Spleen (tissue), 11 donors: ENCODE measurements around the gene PRG3. TPM values are rescaled to one million over a fixed set of nuclear protein-coding genes. Genes with fewer than 3 reads are reported as not detected.

Experiments used
- DNase-seq: peaks from one replicate; pipeline ENCODE4 v3.0.0-alpha.2; 2020
- H3K27ac ChIP-seq, 8 donors: fragments of 200-600 bp; sonication (generic) in 7 of 8; 1 replicate in 4 of 8; 2 replicates in 4 of 8; pipeline versions ENCODE4 v1.5.0 to v1.8.0; 2016 to 2021; ENCODE audit warnings: inconsistent platforms in 4 of 8, mild to moderate bottlenecking in 4 of 8, moderate library complexity in 1 of 8
- H3K27me3 ChIP-seq, 7 donors: fragments of 200-600 bp; sonication (generic) in 6 of 7; replicated peaks in 1 of 7; 1 replicate in 4 of 7; 2 replicates in 3 of 7; pipeline versions ENCODE4 v1.5.0 to v1.8.0; 2016 to 2021; ENCODE audit warnings: inconsistent platforms in 3 of 7, mild to moderate bottlenecking in 1 of 7
- H3K36me3 ChIP-seq, 6 donors: fragments of 200-600 bp; sonication (generic) in 5 of 6; 1 replicate in 4 of 6; 2 replicates in 2 of 6; pipeline versions ENCODE4 v1.5.0 to v1.8.0; 2016 to 2021; ENCODE audit warnings: inconsistent platforms in 2 of 6
- H3K4me1 ChIP-seq, 6 donors: fragments of 200-600 bp; sonication (generic) in 5 of 6; 1 replicate in 3 of 6; 2 replicates in 3 of 6; pipeline versions ENCODE4 v1.5.0 to v1.8.0; 2016 to 2021; ENCODE audit warnings: inconsistent platforms in 3 of 6
- H3K4me3 ChIP-seq, 8 donors: fragments of 200-600 bp; sonication (generic) in 7 of 8; 1 replicate in 4 of 8; 2 replicates in 4 of 8; pipeline versions ENCODE4 v1.5.0 to v1.8.0; 2016 to 2021; ENCODE audit warnings: inconsistent platforms in 4 of 8, mild to moderate bottlenecking in 4 of 8, moderate library complexity in 2 of 8
- H3K9me3 ChIP-seq, 8 donors: fragments of 200-600 bp; sonication (generic) in 7 of 8; 1 replicate in 4 of 8; 2 replicates in 4 of 8; pipeline versions ENCODE4 v1.5.0 to v1.8.0; 2016 to 2021; ENCODE audit warnings: inconsistent platforms in 4 of 8
- CTCF ChIP-seq, 11 experiments: fragments of 200-600 bp in 7 of 11; fragments of 450-650 bp in 4 of 11; sonication (generic) in 4 of 11; IDR thresholded peaks in 8 of 11; conservative IDR thresholded peaks in 3 of 11; 1 replicate in 7 of 11; 2 replicates in 4 of 11; pipeline versions ENCODE4 v1.4.0 to v1.8.0; 2016 to 2021; ENCODE audit warnings: antibody characterized with exemption in 11 of 11, inconsistent platforms in 4 of 11, mild to moderate bottlenecking in 1 of 11
- POLR2A ChIP-seq, 3 donors: fragments of 450-650 bp; IDR thresholded peaks; one replicate each; pipeline ENCODE4 v1.5.1; 2017; ENCODE audit warnings: antibody characterized with exemption in 3 of 3, mild to moderate bottlenecking in 1 of 3
- POLR2AphosphoS5 ChIP-seq, 3 donors: sonication (generic); formaldehyde crosslinking; IDR thresholded peaks; one replicate each; pipeline ENCODE4 v1.5.1; 2017; ENCODE audit warnings: antibody characterized with exemption in 3 of 3
- WGBS, 5 donors: extraction: QIAGEN DNeasy Blood & Tissue Kit in 3 of 5; methylation state at CpG; one replicate each; pipeline versions ENCODE4 v1.1.5 to v1.1.7; 2013 to 2018; 5-methylcytosine and 5-hydroxymethylcytosine counted together
- intact Hi-C: fragments of 100-400 bp; cut with DNase I; formaldehyde crosslinking; loops from one replicate; pipeline ENCODE4 v1.15.0; 2023; ENCODE audit warnings: low total_unique reads
- polyA plus RNA-seq, 3 donors: library from polyadenylated mRNA; stranded (reverse); fragments of 200-250 nt; gene quantifications; one replicate each; pipeline ENCODE4 v1.2.1, GENCODE V29; 2013
- total RNA-seq, 7 donors: library from RNA; depleted of rRNA in 3 of 7; stranded (reverse); fragments of >200 nt in 3 of 7; fragmentation: NEBNext Ultra II Directional in 4 of 7; extraction: Animal tissue kit (Norgen Biotek cat#: 25700) in 4 of 7; gene quantifications; one replicate each; pipeline versions ENCODE4 v1.1.0 to v1.2.1, GENCODE V29; 2016 to 2021
- donor health status: healthy with polysubstance abuse.
- donor health status: DM: no; HTN: no; CAD: no; lungs with moderate emphysema.
- donor health status: DM: no; HTN: no; CAD: no.
- donor health status: Bipolar disorder and iron deficiency.
- donor health status: healthy.
- donor health status: DM: no; HTN: no; CAD: no.
- donor health status: DM: yes; HTN: yes; CAD: no.

Gene PRG3
- total and polyA plus RNA-seq, 10 donors, result 0.36 to 5.1 (median 1.1) TPM; not detected in 1

GRCh38 chr11:57391111-57391510, 10.2 kb upstream of the PRG3 start:
- WGBS, 5 donors, result 90 to 96% (median 94%) methylated on average over 3 of the region's 3 CpGs
- DNase-seq, result no peak
- Histone ChIP-seq H3K9me3 (no peaks in the 10 kb centered on the region), H3K4me3 (no peak overlapping the region), H3K36me3 (no peaks in the 10 kb centered on the region), H3K27ac (no peak overlapping the region), H3K4me1 (no peaks in the 10 kb centered on the region), H3K27me3 (no peaks in the 10 kb centered on the region)
- TF ChIP-seq CTCF (IDR thresholded peaks at IDR 0.05 in 8 of 11, conservative IDR thresholded peaks at IDR 0.05 in 3 of 11), result no peak
- TF ChIP-seq POLR2AphosphoS5 (IDR thresholded peaks at IDR 0.05), result no peak
- no peak for TF ChIP-seq POLR2A (IDR thresholded peaks at IDR 0.05)
- intact Hi-C loops, result no loop called here

DNA sequence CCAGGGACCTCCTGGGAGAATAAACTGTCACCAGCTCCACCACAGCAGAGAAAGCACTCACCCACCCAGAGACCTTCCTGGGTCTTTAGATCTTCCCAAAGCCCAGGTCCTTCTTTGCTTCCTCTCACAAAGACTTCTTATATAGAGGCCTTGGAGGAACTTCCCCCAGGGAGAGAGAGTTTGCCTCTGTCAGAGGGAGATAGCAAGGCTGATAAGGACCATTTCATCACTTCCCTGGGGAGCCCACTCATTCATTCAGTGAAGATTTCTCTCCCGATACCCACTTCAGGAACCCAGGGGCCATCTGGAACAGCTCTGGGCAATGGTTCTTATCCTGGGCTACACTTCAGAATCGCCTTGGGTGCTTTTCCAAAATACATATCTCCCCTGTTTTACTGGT, 9.6 kb upstream of the PRG3 start, which contains the start of gene PRG2:
TSS of gene PRG2 (minus strand) at position 116 of the 400 bp plus-strand sequence. CDS start 706 bp downstream, outside the sequence.
- Histone ChIP-seq H3K27me3 (no peaks in the 10 kb centered on the region), H3K4me1 (no peaks in the 10 kb centered on the region), H3K9me3 (no peaks in the 10 kb centered on the region), H3K27ac (no peak within 1 kb of the TSS), H3K36me3 (no peaks in the 10 kb centered on the region), H3K4me3 (no peak within 1 kb of the TSS)
- intact Hi-C loops, result no loop called here
- no peak for DNase-seq
- TF ChIP-seq POLR2A (IDR thresholded peaks at IDR 0.05), result no peak
- TF ChIP-seq CTCF (IDR thresholded peaks at IDR 0.05 in 8 of 11, conservative IDR thresholded peaks at IDR 0.05 in 3 of 11), result no peak
- TF ChIP-seq POLR2AphosphoS5 (IDR thresholded peaks at IDR 0.05), result no peak
- WGBS, 5 donors, result 57 to 79% (median 67%) methylated on average over 2 of the region's 2 CpGs

DNA sequence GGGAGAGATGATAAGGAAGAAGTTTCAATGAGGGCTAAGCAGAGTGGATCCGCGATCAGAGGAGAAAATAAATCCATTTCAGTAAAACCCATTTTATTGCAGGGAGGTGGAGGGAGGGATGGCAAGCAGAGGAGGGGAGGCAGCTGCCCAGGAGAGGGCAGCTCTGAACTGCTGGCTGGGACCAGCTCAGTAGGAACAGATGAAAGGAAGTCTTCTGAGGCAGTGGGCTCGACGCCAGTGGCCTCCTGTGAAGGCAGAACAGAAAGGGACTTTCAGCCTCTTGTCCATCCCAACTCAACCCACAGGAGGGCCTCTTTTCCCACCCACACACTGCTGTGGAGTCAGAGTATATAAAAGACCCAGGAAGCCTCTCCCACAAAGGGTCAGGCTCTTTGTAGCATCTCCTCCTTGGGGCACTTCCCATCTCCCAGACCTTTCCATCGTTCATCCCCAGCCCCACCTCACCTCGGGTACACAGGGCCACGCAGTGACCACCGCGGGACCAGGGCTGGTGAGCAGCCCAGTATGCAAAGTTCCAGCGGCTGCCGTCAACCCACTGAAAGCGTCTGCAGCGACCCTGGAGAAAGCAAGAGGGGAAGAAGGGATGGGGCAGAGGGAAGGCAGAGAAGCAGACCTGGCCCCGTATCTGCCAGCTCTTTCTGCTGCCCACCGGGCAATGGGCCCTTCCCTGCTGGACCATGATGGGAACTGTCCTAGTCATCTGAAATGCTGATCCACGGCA, 6.5 kb upstream of the PRG3 start:
- no peaks in the 10 kb centered on the region for H3K36me3 ChIP-seq
- no peak overlapping the region for H3K27ac ChIP-seq
- H3K4me3 ChIP-seq, result no peak overlapping the region
- H3K4me1 ChIP-seq, result no peaks in the 10 kb centered on the region
- 68 to 79% (median 74%) methylated on average over 16 of the region's 16 CpGs for WGBS, 5 donors
- no peak for DNase-seq
- H3K27me3 ChIP-seq, result no peaks in the 10 kb centered on the region
- TF ChIP-seq POLR2AphosphoS5 (IDR thresholded peaks at IDR 0.05) (no peak), CTCF (IDR thresholded peaks at IDR 0.05 in 8 of 11, conservative IDR thresholded peaks at IDR 0.05 in 3 of 11) (peak in 1 of 11 experiments; percentile 13)
- H3K9me3 ChIP-seq, result no peaks in the 10 kb centered on the region
- intact Hi-C loops, result no loop called here

DNA sequence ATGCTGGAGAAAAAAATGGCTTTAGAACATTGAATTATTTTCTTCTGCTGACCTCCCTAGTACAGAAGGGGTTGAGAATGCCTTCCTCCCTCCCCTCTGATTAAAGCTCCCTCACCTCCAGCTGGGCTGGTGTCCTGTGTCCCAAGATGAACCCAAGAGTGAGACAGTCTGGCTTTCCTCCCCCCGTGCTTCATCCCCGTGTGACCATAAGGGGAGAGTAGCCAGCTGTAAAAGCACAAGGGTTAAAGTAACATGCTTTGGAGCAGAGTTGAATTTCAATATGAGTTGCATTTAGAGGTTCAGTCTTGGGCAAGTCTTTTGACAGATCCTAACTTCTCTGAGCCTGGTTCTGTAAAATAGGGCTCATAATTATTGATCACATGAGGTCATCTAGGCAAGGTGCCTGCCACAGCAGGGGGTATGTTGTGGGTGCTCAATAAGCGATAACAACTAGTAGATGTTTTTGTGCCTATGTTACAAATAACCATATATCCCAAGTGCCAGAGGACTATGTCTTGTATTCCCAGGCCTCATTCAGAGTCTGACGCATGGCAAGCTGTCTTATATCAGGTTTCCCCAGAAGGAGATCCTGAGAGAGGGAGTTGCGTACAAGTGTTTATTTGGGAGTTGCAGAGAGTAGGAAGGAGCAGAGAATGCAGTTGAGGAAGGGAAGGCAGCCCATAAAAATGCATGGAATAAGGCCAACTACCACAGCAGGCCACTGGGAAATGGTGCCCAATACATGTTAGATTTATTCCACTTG, 5.4 kb upstream of the PRG3 start:
- no peaks in the 10 kb centered on the region for H3K9me3 ChIP-seq
- no peak overlapping the region for H3K27ac ChIP-seq
- DNase-seq, result no peak
- H3K27me3 ChIP-seq, result no peaks in the 10 kb centered on the region
- H3K4me1 ChIP-seq, result no peaks in the 10 kb centered on the region
- TF ChIP-seq POLR2AphosphoS5 (IDR thresholded peaks at IDR 0.05) (no peak), POLR2A (IDR thresholded peaks at IDR 0.05) (no peak), CTCF (IDR thresholded peaks at IDR 0.05 in 8 of 11, conservative IDR thresholded peaks at IDR 0.05 in 3 of 11) (no peak)
- 85 to 92% (median 90%) methylated on average over 5 of the region's 5 CpGs for WGBS, 5 donors
- H3K4me3 ChIP-seq, result no peak overlapping the region
- intact Hi-C loops, result no loop called here
- H3K36me3 ChIP-seq, result no peaks in the 10 kb centered on the region
